KG1 (cell line): Measurements from ENCODE around the gene GAL3ST2.
"Not testable (repeated sequence)": the region's sequence is repeated elsewhere in the genome, so short reads cannot be mapped to it uniquely, and the experiment has no call there.

ENCODE experiments used
- DNase-seq: peaks from one replicate; lab custom pipeline; 2025; lab: John Stamatoyannopoulos, UW

GAL3ST2 gene

DNA sequence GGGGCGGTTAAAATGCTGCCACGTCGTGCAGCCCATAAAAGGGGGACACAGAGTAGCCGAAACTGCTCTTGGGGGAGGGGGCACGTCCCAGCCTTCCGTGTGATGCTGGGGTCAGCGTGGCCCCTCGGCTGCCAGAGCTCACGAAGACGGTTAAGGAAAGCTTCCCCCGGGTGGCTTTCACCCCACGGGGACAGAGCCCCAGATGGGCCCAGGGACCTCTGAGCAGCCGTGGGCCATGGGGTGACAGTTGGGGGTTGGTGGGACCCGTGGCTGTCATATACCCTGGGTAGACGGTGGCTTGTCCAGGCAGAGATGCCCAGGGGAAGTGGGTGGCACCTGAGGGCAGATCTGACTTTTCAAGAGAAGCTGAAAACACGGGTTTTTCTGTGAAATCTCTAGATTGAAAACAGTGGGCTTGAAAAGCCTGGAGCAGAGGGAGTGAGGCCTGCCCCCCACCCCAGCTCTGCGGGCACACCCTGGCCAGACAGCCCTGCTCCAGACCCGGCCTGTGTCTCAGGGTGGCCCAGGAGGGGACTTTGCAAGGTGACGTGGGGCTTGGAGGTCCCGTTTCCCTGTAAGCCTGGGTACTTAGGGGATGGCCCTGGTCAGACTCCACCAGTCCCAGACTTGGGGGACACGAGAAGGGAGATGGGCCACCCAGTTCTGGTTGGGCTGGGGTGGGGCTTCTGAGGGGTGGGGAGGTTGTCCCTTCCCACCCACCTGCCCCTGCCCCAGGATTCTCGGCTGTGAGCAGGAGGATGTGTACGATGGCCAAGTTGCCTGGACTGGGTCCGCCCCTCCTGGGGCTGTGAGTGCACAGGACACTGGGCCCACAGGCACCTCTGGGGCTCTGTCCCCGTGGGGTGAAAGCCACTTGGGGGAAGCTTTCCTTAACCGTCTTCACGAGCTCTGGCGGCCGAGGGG lies 33.0 kb downstream of the GAL3ST2 start:
- no peak for DNase-seq

DNA sequence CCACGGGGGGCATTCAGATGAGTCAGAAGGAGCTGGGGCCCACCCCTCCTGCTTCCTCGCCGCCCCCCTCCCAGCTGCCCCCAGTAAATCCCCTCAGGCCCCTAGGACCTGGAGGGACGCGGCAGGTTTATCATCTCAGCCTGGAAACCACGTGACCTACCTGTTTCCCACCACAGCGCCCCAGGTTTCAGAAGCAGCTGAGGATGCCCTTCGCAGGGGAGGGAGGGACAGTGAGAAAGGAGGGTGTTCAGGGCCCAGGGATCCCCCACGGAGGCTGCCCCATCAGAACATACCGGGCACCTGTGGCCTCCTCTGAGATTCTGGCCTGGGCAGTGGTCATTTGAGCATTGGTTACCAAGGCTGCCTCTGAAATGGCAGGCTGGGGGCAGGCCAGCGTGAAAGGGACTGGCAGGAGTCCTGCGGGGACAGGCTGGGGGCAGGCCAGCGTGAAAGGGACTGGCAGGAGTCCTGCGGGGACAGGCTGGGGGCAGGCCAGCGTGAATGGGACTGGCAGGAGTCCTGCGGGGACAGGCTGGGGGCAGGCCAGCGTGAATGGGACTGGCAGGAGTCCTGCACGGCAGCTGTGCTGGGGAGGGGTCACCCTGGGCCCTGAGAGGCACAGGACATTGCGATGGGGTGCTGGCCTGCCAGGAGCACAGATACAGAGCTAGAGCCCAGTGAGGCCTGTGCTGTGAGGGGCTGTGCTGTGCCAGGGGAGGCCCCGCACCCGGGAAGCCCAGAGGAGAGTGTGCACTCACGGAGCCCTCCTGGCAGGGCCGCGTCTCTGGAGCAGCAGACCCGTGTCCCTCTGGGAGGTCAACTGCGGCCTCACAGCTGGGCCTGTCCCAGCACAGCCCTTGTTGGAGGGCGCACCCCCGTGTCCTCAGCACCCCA lies 33.9 kb downstream of the GAL3ST2 start:
- no peak for DNase-seq

DNA sequence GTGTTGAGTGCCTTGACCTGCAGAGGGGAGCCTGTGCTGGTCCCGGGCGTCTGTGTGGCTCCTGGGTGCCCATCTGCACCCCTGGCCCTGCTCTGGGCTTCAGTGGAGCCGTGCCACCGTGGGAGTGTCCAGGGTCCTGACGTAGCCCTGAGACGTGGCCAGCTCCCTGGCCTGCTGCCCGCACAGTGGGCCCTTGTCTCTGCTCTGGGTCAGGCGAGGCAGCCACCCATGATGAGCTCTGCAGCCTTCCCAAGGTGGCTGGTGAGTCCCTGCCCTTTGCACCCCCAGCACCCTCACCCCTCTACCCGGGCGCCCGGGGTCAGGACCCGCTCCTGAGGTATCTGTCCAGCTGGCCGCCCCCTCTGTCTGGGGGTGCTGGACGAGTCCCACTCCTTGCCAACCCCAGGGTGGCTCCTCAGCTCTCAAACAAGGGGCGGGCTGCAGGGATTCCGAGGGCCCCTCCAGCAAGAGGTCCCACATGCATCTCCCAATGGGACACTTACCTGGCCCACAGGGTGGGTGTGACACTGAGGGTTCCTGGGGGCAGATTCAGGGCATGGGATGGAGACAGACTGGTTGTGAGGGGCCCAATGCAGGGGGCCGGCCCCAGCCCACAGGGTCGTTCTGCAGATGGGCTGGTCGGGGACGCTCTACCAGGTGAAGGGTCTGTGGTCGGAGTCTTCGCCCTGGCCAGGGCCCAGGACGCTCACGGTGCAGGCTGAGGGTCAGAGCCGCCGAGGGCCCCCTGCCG lies 34.8 kb downstream of the GAL3ST2 start:
- DNase-seq, result no peak

DNA sequence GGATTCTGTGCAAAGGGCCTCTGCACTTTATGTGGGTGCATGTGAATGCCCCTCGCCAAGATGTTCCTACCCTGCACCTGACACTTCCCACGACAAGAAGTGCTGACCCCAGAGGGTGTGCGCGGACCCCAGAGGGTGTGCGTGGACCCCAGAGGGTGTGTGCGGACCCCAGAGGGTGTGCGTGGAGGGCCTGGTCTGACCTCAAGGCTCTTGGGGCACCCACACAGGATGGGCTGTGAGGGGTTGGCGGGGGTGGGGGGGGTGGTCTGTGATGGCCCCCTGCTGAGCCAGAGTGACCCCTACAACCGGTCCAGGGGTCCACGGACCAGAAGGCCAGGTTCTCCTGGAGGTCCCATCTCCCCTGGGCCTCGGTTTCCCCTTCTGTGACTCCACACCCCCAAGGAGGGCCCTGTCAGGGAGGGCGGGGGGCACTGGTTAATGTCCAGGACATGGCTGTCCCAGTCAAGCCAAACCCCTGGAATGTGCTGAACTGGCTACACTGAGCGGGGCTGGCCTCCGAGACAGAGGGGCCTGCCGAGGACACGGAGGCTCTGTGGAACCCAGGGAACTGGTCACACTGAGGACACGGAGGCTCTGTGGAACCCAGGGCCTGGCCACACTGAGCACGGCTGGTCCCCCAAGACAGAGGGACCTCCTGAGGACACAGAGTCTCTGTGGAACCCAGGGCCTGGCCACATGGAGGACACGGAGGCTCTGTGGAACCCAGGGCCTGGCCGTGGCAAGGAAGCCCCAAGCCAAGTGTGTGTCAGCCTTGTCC lies 35.5 kb downstream of the GAL3ST2 start:
- no peak for DNase-seq

DNA sequence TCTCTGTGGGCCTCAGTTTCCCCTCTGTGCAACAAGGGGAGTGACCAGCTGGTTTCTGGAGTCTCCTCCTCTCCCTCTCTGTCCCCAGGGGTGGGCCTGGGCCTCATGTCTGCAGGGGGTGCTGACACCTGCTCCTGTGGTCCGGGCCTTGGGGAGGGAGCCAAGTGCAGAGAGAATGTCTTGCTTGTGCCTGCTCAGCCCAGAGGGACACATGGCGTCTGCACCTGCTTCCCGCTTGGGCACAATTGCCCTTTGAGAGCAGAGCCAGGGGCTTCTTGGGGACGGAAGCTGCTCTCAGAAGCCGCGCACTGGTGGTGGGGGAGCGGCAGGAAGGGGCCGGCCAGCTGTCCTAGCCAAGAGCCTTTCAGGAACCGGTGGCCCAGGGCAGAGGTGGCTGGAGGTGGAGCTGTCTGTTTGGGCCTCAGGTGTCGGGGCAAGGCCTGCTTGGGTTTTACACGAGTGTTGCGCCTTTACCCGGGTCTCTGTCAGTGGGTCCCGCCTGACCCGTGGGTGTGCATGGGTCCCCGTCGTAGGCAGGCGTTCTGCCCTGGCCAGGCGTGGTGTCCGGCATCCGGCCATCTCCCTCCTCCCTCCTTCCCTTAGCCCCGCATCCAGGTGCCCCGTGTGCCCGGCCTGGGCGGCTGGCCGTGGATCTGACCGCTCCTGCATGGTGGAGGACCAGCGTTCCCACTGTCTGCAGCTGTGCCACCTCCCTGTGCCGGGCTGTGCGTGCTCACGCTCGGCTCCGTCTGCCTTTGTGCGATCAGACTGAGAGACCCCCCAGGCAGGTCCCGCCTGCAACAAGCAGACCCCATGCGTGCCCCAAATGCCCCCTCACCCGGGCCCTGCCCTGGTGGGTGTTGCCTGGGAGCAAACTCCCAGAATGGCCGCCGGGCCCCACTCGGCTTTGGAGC lies 36.4 kb downstream of the GAL3ST2 start:
- DNase-seq, result no peak

DNA sequence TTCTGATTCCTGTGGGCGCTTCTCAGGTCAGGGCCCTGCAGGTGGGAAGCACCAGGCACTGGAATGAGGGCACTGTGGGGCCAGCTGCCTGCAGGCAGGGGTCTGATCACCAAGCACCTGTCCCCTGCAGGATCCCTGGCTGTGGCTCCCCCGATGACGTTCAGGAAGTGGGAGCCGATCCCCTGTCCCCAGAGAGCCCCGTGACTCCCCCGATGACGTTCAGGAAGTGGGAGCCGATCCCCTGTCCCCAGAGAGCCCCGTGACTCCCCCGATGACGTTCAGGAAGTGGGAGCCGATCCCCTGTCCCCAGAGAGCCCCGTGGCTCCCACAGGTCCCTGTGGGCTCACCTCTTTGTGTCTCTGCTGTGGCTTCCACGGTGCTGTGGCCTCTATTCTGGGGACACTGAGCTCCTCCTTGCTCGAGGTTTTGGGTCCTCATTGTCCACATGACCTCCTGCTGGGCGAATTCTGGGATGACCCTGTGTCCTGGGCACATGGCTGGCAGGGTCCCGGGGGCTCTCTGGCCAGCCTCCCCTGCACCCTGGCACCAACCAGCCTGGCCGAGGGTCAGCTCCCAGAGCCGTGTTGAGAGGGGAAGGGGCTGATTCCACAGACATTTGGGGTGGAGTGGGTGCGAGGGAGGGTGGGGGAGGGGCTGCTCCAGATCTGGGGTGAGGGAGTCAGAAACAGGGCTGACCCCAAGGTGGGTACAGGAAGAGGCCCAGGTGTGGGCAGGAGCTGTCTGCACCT lies 37.2 kb downstream of the GAL3ST2 start:
- DNase-seq, result no peak

DNA sequence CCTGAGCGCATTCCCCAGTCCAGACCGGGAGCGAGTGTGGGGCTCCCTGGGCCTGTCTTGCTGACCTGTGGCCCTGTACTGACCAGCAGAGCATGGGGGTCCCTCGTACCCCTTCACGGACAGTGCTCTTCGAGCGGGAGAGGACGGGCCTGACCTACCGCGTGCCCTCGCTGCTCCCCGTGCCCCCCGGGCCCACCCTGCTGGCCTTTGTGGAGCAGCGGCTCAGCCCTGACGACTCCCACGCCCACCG lies 37.7 kb downstream of the GAL3ST2 start:
- DNase-seq, result no peak

DNA sequence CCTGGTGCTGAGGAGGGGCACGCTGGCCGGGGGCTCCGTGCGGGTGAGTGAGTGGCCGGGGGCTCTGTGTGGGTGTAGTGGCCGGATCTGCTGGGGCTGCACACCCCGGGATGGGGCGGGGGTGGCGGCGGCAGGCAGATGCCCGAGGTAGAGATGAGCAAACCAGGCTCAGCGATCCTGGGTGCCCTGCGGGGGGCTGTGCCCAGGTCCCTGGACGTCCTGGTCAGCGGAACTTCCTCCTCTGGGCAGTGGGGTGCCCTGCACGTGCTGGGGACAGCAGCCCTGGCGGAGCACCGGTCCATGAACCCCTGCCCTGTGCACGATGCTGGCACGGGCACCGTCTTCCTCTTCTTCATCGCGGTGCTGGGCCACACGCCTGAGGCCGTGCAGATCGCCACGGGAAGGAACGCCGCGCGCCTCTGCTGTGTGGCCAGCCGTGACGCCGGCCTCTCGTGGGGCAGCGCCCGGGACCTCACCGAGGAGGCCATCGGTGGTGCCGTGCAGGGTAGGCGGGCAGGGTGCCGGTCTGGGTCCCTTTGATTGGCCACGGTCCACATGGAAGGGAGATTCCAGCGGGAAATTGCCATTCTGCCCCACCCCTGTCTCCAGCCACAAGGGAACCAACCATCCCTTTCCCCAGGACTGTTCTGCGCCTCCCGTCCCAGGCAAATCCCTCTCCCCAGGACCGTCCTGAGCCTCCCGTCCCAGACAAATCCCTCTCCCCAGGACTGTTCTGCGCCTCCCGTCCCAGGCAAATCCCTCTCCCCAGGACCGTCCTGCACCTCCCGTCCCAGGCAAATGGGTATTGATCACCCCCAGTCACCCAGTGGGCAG lies 38.2 kb downstream of the GAL3ST2 start:
- no peak for DNase-seq

DNA sequence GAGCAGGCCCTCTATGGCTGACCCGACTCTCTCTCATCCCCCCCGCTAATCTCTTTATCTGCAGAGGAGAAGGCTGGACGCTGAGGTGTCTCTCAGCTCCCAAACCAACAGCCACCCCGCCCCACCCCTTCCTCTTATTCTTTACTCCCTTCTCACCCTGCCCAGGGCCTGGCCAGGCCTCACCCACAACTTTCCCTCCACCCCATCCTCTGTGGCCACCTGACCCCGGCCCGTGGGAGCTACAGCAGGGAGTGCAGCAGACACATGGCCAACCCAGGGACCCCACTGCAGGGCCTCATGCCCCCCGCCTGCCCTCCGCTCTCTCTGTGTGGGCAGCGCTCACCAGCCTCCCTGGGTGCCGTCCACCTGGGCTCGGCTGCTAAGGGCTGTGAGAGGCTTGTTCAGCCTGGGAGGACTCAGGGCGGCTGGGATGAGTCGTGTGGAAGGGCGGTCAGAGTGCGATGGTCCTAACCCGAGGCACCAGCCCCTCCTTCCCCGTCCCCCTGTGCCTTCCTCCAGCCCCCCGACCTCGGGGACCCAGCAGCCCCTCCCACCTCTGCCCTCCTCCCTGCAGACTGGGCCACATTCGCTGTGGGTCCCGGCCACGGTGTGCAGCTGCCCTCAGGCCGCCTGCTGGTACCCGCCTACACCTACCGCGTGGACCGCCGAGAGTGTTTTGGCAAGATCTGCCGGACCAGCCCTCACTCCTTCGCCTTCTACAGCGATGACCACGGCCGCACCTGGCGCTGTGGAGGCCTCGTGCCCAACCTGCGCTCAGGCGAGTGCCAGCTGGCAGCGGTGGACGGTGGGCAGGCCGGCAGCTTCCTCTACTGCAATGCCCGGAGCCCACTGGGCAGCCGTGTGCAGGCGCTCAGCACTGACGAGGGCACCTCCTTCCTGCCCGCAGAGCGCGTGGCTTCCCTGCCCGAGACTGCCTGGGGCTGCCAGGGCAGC lies 39.1 kb downstream of the GAL3ST2 start:
- DNase-seq, result no peak

DNA sequence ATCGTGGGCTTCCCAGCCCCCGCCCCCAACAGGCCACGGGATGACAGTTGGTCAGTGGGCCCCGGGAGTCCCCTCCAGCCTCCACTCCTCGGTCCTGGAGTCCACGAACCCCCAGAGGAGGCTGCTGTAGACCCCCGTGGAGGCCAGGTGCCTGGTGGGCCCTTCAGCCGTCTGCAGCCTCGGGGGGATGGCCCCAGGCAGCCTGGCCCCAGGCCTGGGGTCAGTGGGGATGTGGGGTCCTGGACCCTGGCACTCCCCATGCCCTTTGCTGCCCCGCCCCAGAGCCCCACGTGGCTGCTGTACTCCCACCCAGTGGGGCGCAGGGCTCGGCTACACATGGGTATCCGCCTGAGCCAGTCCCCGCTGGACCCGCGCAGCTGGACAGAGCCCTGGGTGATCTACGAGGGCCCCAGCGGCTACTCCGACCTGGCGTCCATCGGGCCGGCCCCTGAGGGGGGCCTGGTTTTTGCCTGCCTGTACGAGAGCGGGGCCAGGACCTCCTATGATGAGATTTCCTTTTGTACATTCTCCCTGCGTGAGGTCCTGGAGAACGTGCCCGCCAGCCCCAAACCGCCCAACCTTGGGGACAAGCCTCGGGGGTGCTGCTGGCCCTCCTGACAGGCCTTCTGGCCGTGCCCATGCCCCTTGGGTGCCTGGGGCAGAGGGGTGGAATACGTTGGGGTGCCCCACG lies 40.0 kb downstream of the GAL3ST2 start:
- no peak for DNase-seq

DNA sequence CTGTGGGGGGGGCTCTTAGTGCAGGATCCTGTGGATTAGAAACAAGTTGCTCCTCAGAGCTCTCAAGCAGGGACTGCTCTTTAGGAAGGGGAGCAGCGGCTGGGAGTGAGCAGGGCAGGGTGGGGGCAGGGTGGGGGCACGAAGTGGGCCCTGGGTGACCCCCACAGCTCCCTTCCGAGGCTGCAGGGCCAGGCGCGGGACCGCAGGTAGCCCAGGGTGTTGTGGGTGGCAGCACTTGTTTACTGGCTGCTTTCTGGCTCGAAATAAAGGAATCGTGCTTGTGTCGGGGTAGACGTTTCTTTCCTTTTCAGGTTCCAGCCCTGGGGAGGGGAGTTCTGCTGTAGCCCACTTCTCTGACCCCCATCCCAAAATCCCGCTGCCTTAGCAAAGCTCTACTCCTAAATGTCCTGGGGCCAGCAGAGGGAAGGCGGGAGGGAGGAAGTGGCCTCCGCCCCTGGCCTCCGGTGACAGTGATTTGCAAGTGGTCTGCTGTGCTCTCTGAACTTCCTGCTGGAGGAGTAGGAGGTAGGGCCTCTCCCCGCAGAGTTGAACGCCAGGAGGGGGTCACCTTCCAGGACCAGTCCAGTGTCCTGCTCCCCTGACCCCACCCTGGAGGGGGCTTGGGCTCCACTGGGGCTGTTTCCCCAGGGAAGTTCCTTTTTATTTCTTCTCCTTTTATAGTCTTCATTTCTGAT lies 40.7 kb downstream of the GAL3ST2 start:
- no peak for DNase-seq

DNA sequence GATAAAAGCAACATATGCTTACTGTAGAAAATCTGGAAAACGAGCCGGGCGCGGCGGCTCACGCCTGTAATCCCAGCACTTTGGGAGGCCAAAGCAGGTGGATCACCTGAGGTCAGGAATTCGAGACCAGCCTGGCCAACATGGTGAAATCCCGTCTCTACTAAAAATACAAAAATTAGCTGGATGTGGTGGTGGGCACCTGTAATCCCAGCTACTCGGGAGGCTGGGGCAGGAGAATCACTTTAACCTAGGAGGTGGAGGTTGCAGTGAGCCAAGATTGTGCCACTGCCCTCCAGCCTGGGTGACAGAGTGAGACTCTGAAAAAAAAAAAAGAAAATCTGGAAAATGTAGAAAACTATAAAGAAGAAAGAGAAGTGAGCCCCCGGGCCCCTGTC lies 41.2 kb downstream of the GAL3ST2 start:
- not testable (repeated sequence) for DNase-seq

DNA sequence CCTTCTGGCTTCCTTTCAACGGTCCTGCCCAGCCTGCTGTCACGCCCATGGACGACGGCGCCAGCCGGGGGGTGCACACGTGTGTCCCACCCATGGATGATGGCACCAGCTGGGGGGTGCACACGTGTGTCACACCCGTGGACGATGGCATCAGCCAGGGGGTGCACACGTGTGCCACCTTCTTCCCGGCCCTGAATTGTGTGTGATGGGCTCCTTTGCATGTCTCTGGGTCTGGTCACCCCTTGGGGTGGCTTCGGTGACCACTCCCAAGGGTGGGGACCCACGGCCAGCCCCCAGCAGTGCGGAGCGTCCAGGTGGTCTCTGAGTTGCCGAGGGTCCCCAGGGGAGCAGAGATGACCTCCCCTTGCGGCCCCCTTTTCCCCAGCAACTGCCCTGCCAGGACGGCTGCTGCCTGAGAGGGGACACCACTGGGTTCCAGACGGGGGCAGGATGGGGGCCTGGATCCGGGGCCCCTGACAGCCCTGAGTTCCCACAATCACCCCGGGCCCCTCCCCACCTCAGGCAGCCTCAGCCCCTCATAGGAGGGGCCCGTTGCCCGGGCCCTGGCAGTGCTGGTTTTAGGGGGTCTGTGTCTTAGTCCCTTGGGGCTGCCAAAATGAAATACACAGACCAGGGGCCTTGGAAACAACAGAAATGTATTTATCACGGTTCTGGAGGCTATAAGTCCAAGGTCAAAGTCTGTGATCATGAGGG lies 41.8 kb downstream of the GAL3ST2 start:
- DNase-seq, result no peak

DNA sequence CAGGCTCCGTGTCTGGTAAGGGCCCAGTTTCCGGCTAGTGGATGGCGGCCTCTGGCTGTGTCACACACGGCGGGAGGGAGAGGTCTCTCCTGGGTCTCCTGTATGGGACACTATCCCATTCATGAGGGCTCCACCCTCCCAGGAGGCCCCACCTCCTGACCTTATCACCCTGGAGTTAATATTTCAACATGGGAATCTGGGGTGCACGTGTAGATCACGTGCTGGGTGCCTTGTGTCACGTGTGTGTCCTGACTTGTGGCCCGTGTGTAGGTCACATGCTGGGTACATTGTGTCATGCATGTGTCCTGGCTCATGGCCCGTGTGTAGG lies 42.3 kb downstream of the GAL3ST2 start:
- DNase-seq, result no peak

DNA sequence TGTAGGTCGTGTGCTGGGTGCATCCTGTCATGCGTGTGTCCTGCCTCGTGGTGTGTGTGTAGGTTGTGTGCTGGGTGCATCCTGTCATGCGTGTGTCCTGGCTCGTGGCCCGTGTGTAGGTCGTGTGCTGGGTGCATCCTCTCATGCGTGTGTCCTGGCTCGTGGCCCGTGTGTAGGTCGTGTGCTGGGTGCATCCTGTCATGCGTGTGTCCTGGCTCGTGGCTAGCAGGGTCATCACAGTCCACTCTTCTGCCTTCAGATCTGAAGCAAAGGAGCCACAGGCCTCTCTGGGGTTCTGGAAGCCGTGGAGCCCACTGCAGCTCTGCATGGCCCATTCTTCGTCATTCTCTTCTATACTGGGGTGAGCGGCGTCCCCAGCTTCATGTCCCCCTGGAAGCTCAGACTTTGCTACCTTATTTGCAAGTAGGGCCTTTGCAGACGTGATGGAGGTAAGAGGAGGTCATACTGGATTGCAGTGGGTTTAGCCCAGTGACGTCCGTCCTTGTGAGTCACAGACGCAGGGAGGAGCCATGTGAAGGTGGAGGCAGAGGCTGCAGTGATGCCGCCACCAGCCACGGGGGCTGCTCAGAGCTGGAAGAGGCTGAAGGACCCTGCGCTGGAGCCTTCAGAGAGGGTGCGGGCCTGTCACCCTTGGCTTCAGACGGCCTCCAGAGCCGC lies 43.5 kb downstream of the GAL3ST2 start:
- DNase-seq, result not testable (repeated sequence)
